Spleen (tissue), 11 donors: Measurements from ENCODE around the gene PLA2G12A. TPM values are rescaled to one million over a fixed set of nuclear protein-coding genes. Genes with fewer than 3 reads are reported as not detected.

Experiments
- DNase-seq: peaks from one replicate; pipeline ENCODE4 v3.0.0-alpha.2; 2020
- H3K27ac ChIP-seq, 8 donors: fragments of 200-600 bp; sonication (generic) in 7 of 8; 1 replicate in 4 of 8; 2 replicates in 4 of 8; pipeline versions ENCODE4 v1.5.0 to v1.8.0; 2016 to 2021; ENCODE audit warnings: inconsistent platforms in 4 of 8, mild to moderate bottlenecking in 4 of 8, moderate library complexity in 1 of 8
- H3K27me3 ChIP-seq, 7 donors: fragments of 200-600 bp; sonication (generic) in 6 of 7; replicated peaks in 1 of 7; 1 replicate in 4 of 7; 2 replicates in 3 of 7; pipeline versions ENCODE4 v1.5.0 to v1.8.0; 2016 to 2021; ENCODE audit warnings: inconsistent platforms in 3 of 7, mild to moderate bottlenecking in 1 of 7
- H3K36me3 ChIP-seq, 6 donors: fragments of 200-600 bp; sonication (generic) in 5 of 6; 1 replicate in 4 of 6; 2 replicates in 2 of 6; pipeline versions ENCODE4 v1.5.0 to v1.8.0; 2016 to 2021; ENCODE audit warnings: inconsistent platforms in 2 of 6
- H3K4me1 ChIP-seq, 6 donors: fragments of 200-600 bp; sonication (generic) in 5 of 6; 1 replicate in 3 of 6; 2 replicates in 3 of 6; pipeline versions ENCODE4 v1.5.0 to v1.8.0; 2016 to 2021; ENCODE audit warnings: inconsistent platforms in 3 of 6
- H3K4me3 ChIP-seq, 8 donors: fragments of 200-600 bp; sonication (generic) in 7 of 8; 1 replicate in 4 of 8; 2 replicates in 4 of 8; pipeline versions ENCODE4 v1.5.0 to v1.8.0; 2016 to 2021; ENCODE audit warnings: inconsistent platforms in 4 of 8, mild to moderate bottlenecking in 4 of 8, moderate library complexity in 2 of 8
- H3K9me3 ChIP-seq, 8 donors: fragments of 200-600 bp; sonication (generic) in 7 of 8; 1 replicate in 4 of 8; 2 replicates in 4 of 8; pipeline versions ENCODE4 v1.5.0 to v1.8.0; 2016 to 2021; ENCODE audit warnings: inconsistent platforms in 4 of 8
- POLR2A ChIP-seq, 3 donors: fragments of 450-650 bp; IDR thresholded peaks; one replicate each; pipeline ENCODE4 v1.5.1; 2017; ENCODE audit warnings: antibody characterized with exemption in 3 of 3, mild to moderate bottlenecking in 1 of 3
- POLR2AphosphoS5 ChIP-seq, 3 donors: sonication (generic); formaldehyde crosslinking; IDR thresholded peaks; one replicate each; pipeline ENCODE4 v1.5.1; 2017; ENCODE audit warnings: antibody characterized with exemption in 3 of 3
- WGBS, 5 donors: extraction: QIAGEN DNeasy Blood & Tissue Kit in 3 of 5; methylation state at CpG; one replicate each; pipeline versions ENCODE4 v1.1.5 to v1.1.7; 2013 to 2018; 5-methylcytosine and 5-hydroxymethylcytosine counted together
- intact Hi-C: fragments of 100-400 bp; cut with DNase I; formaldehyde crosslinking; loops from one replicate; pipeline ENCODE4 v1.15.0; 2023; ENCODE audit warnings: low total_unique reads
- polyA plus RNA-seq, 3 donors: library from polyadenylated mRNA; stranded (reverse); fragments of 200-250 nt; gene quantifications; one replicate each; pipeline ENCODE4 v1.2.1, GENCODE V29; 2013
- total RNA-seq, 7 donors: library from RNA; depleted of rRNA in 3 of 7; stranded (reverse); fragments of >200 nt in 3 of 7; fragmentation: NEBNext Ultra II Directional in 4 of 7; extraction: Animal tissue kit (Norgen Biotek cat#: 25700) in 4 of 7; gene quantifications; one replicate each; pipeline versions ENCODE4 v1.1.0 to v1.2.1, GENCODE V29; 2016 to 2021
- TF ChIP-seq, protein P1 (sequence below), 11 experiments: fragments of 200-600 bp in 7 of 11; fragments of 450-650 bp in 4 of 11; sonication (generic) in 4 of 11; IDR thresholded peaks in 8 of 11; conservative IDR thresholded peaks in 3 of 11; 1 replicate in 7 of 11; 2 replicates in 4 of 11; pipeline versions ENCODE4 v1.4.0 to v1.8.0; 2016 to 2021; ENCODE audit warnings: antibody characterized with exemption in 11 of 11, inconsistent platforms in 4 of 11, mild to moderate bottlenecking in 1 of 11
- donor health status: healthy with polysubstance abuse.
- donor health status: DM: no; HTN: no; CAD: no; lungs with moderate emphysema.
- donor health status: DM: no; HTN: no; CAD: no.
- donor health status: Bipolar disorder and iron deficiency.
- donor health status: healthy.
- donor health status: DM: no; HTN: no; CAD: no.
- donor health status: DM: yes; HTN: yes; CAD: no.

Gene PLA2G12A
- total and polyA plus RNA-seq, 10 donors: 2.6 to 21.4 (median 15.8) TPM

GRCh38 chr4:109708435-109708834 is 21.4 kb downstream of the PLA2G12A start:
- no peak overlapping the region for H3K27ac ChIP-seq
- peaks cover 0 to 13% (median 10%) of the 10 kb centered on the region in 6 donors for H3K4me1 ChIP-seq
- no peak overlapping the region for H3K4me3 ChIP-seq
- 55 to 83% (median 73%) methylated on average over 2 of the region's 2 CpGs for WGBS, 5 donors
- H3K9me3 ChIP-seq: no peaks in the 10 kb centered on the region
- intact Hi-C loops: loop anchor here (10.0 kb wide), 2 partner anchors 116 to 144 kb away; partner anchors contain the start of genes MCUB and RRH
- TF ChIP-seq POLR2A (IDR thresholded peaks at IDR 0.05) (no peak), POLR2AphosphoS5 (IDR thresholded peaks at IDR 0.05) (no peak)
- TF ChIP-seq, protein P1, sequence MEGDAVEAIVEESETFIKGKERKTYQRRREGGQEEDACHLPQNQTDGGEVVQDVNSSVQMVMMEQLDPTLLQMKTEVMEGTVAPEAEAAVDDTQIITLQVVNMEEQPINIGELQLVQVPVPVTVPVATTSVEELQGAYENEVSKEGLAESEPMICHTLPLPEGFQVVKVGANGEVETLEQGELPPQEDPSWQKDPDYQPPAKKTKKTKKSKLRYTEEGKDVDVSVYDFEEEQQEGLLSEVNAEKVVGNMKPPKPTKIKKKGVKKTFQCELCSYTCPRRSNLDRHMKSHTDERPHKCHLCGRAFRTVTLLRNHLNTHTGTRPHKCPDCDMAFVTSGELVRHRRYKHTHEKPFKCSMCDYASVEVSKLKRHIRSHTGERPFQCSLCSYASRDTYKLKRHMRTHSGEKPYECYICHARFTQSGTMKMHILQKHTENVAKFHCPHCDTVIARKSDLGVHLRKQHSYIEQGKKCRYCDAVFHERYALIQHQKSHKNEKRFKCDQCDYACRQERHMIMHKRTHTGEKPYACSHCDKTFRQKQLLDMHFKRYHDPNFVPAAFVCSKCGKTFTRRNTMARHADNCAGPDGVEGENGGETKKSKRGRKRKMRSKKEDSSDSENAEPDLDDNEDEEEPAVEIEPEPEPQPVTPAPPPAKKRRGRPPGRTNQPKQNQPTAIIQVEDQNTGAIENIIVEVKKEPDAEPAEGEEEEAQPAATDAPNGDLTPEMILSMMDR (IDR thresholded peaks at IDR 0.05 in 8 of 11, conservative IDR thresholded peaks at IDR 0.05 in 3 of 11): no peak
- no peaks in the 10 kb centered on the region for H3K27me3 ChIP-seq
- no peak for DNase-seq
- H3K36me3 ChIP-seq: peaks cover 0 to 27% (median under 1%) of the 10 kb centered on the region in 6 donors

DNA sequence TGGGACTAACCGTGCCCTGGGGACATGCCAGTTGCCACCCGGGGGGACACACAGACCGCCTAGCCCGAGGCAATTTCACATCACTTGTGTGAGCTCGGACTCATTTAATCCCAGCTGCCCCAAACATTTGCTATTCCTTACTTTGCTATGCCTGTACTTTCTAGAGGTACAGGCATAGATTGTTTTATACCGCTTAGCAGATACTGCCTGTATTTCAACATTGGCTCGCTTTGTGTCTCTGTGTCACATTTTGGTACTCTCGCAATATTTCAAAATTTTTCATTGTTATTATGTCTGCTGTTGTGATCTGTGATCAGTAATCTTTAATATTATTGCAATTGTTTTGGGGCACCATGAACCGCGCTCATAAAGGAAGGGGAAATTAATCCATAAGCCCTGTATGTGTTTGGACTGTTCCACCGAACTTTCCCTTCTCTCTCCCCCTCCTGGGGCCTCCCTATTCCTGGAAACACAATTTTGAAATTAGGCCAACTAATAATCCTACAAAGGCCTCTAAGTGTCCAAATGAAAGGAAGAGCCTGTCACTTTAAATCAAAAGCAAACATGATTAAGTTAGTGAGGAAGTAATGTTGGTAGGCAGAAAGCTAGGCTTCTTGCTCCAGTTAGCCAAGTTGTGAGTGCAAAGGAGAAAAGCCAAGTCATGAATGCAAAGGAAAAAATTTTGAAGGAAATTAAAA is 26.1 kb downstream of the PLA2G12A start:
- DNase-seq: no peak
- WGBS, 5 donors: 8 to 14% (median 10%) methylated on average over 11 of the region's 11 CpGs
- Histone ChIP-seq H3K36me3 (peaks cover 0 to 8% (median 0%) of the 10 kb centered on the region in 6 donors), H3K9me3 (no peaks in the 10 kb centered on the region), H3K27ac (peak overlapping the region; percentile 74 to 91 (median 87)), H3K4me3 (peak overlapping the region; percentile 53 to 90 (median 78)), H3K4me1 (peaks cover 12 to 42% (median 22%) of the 10 kb centered on the region in 6 donors), H3K27me3 (no peaks in the 10 kb centered on the region)
- intact Hi-C loops: loop anchor here (10.0 kb wide), 2 partner anchors 121 to 139 kb away; partner anchors contain the start of genes MCUB and RRH
- TF ChIP-seq, protein P1 (IDR thresholded peaks at IDR 0.05 in 8 of 11, conservative IDR thresholded peaks at IDR 0.05 in 3 of 11): no peak
- TF ChIP-seq POLR2AphosphoS5 (IDR thresholded peaks at IDR 0.05): no peak
- TF ChIP-seq POLR2A (IDR thresholded peaks at IDR 0.05): no peak

GRCh38 chr4:109702950-109703663 is 26.8 kb downstream of the PLA2G12A start, which contains the start of gene CASP6:
TSS of gene CASP6 (minus strand) at chr4:109703445. CDS start at chr4:109703395, 50 bp downstream.
- DNase-seq: peak; percentile 95
- TF ChIP-seq POLR2A (IDR thresholded peaks at IDR 0.05) (no peak), POLR2AphosphoS5 (IDR thresholded peaks at IDR 0.05) (peak; percentile 76 to 89 (median 86))
- TF ChIP-seq, protein P1 (IDR thresholded peaks at IDR 0.05 in 8 of 11, conservative IDR thresholded peaks at IDR 0.05 in 3 of 11): peak; percentile 46 to 88 (median 72)
- intact Hi-C loops: loop anchor here (10.0 kb wide), 2 partner anchors 122 to 138 kb away; partner anchors contain the start of genes MCUB and RRH
- H3K36me3 ChIP-seq: peaks cover 0 to 6% (median 0%) of the 10 kb centered on the region in 6 donors
- peaks cover 12 to 42% (median 22%) of the 10 kb centered on the region in 6 donors for H3K4me1 ChIP-seq
- H3K9me3 ChIP-seq: no peaks in the 10 kb centered on the region
- H3K4me3 ChIP-seq: peak within 1 kb of the TSS; percentile 53 to 90 (median 78)
- H3K27ac ChIP-seq: peak within 1 kb of the TSS; percentile 74 to 91 (median 87)
- WGBS, 5 donors: 1 to 2% (median 1%) methylated on average over 10 to 72 of the region's 72 CpGs
- H3K27me3 ChIP-seq: no peaks in the 10 kb centered on the region
